Fibroblast of skin of left biceps (primary cell): ENCODE measurements around the gene C1QTNF1.
"Not testable (repeated sequence)": the region's sequence is repeated elsewhere in the genome, so short reads cannot be mapped to it uniquely, and the experiment has no call there.

ENCODE experiments used
- DNase-seq, 2 experiments: peaks; one replicate each; pipeline ENCODE4 v3.0.0-alpha.2; 2013; ENCODE audit warnings: low read depth in 2 of 2

C1QTNF1 gene

GRCh38 chr17:79053251-79053925, 29.4 kb downstream of the C1QTNF1 start:
- no peak for DNase-seq

GRCh38 chr17:79054200-79054960, 30.4 kb downstream of the C1QTNF1 start:
- DNase-seq = no peak

DNA sequence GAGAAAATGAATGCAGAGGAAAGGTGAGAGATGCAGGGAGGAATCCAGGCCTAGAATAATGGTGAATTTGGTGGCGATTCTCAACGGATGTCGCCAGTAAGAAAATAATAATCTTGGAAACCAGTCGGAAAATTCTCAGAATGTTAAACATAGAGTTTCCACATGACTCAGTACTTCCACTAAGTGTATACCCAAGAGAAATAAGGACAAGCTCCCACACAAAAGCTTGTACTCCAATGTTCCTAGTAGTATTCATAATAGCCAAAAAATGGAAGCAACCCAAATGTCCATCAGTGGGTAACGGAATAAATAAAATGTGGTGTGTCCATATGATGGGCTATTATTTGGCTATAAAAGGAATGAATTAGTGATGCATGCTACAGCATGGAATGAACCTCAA, 31.2 kb downstream of the C1QTNF1 start:
- no peak for DNase-seq

- DNase-seq = no peak
Observed at GRCh38 chr17:79057737-79058385, 33.9 kb downstream of the C1QTNF1 start.

- no peak for DNase-seq
Observed at GRCh38 chr17:79062691-79063090, 38.7 kb downstream of the C1QTNF1 start.

DNA sequence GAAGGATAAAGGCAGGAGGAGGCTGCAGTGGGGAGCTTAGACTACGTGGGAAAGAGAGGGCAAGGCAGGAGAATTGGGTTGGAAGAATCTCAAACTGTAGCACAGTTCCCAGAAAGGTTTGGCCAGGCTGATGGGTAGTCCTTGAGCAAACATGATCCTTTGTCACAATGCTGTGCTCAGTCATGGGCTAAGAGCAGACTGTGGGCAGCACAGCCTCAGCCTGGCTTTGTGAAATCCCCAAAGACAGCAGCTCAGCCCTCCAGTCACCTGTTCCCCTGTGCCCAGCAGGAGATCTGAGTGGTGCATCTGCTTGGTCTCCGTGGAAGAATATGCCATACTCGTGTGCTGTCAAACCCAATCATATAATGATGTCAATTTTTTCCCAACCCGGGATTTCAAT, 40.1 kb downstream of the C1QTNF1 start:
- no peak for DNase-seq

DNA sequence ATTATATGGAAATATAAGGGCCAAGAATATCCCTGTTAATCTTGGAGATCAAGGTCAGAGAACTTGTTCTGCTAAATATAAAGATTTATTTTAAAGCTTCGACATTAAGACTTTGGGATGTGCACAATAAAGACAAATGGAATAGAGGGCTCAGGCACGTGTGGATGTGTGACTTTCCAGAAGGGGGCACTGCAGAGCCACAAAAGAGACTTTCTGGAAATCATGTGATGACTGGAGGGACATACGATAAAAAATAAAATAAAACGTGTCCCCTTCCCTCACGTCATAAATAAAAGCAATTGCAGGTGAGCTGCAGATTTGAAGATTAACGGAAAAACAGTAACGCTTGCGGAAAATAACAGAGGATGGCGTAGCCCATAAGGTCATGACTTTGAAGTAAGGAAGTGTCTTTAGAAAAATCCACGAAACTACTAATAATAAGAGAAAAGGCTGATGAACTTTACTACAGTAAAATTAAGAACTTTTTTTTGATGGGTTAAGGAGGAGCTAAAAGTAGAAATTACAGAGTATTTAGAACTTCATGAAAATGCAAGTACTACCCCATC, 41.2 kb downstream of the C1QTNF1 start:
- no peak for DNase-seq

DNA sequence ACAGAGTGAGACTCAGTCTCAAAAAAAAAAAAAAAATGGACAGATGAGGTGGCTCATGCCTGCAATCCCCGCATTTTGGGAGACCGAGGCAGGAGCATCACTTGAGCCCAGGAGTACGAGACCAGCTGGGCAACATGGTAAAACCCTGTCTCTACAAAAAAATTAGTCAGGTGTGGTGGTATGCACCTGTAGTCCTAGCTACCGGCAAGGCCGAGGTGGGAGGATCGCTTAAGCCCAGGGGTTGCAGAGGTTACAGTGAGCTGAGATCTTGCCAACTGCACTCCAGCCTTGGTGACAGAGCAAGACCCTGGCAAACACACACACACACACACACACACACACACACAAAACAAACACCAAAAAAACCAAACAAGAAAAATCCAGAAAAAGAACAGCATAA, 43.0 kb downstream of the C1QTNF1 start:
- DNase-seq = no peak

- no peak for DNase-seq
Observed at GRCh38 chr17:79070266-79070880, 46.4 kb downstream of the C1QTNF1 start.

DNA sequence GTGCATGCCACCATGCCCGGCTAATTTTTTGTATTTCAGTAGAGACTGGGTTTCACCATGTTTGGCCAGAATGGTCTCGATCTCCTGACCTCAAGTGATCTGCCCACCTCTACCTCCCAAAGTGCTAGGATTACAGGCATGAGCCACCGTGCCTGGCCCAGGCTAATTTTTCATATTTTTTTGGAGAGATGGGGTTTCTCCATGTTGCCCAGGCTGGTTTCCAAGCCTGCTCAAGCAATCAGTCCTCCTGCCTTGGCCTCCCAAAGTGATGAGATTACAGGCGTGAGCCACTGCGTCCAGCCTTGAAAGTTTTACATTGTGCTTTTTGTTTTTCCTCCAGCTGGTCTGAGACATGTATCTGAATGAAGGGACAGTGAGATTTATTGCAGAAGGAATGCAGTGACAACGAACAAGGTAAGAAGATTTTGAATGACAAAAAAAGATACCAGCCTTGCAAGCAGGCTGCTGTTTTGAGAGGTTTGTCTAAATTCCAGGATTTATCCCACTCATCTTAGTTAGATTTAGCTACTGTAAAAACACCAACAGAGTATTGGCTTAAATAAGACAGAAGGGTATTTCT, 47.3 kb downstream of the C1QTNF1 start:
- DNase-seq = no peak

DNA sequence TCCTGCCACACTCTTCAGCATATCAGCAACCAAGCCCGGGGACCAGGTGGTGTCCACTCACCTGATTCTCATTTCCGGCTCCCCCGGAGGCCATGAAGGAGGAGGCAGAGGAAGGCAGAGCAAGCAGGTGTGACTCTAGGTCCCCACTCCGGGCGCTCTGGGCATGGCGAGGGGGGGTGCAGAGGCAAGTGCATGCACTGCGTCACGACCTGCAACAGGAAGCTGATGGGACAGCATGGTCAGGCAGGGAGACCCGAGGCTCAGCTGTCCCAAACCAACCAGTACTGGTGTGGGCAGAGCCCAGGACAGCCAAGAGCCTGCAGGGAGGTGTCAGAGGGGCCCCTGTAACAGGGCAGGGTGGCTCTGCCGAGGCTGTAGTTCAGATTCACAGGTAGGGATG, 48.6 kb downstream of the C1QTNF1 start:
- DNase-seq = no peak

DNA sequence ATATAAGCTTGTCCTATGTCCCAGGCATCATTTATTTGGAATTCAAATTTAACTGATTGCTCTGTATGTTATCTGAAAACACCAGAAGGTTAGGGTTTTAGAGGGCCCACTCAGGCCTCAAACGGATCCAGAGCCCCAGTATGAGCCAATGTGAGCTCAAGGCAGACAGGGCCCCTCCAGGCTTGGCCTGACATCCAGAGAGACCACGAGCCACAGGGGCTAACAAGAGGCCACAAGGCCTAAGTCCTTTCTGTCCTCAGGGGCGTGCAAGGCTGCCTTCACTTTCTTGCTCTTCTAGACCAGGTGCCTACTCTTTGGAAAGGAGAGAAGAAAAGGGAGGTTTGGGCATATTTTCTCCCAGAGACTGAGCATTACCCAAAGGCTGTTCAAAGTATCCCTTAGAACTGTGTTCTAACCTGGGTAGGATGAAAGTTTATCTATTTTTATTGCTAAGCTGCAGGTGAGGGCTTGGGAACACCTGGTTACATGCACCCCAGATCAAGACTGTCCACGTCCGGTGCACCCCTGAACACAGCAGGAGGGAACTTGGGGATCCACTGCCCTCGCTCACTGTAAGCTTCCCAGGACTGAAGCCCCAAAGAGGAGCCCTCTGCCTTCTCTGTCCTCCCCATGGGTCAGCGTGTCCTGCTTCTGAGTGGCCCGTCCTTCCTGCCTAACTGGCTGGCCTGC, 49.2 kb downstream of the C1QTNF1 start:
- DNase-seq = no peak

DNA sequence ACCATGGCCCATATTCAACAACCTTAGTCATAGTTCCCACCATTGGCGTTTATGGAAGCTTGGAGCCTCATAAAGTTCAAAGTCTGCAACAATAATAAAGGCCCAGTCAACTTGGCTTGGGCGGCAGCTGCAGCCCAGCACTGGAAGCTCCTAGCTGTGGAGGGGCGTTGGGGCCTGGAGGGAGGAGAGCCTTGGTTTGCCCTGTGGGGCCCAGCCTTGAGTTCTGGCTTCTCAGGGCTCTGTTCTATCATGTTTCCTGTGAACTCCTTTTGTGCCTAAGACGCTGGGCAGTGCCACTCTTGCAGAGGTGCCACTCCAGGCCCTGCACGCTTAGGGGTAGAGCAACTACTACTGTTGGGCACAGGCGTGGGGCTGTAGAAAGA, 49.7 kb downstream of the C1QTNF1 start:
- DNase-seq = no peak

GRCh38 chr17:79074121-79074648, 50.2 kb downstream of the C1QTNF1 start:
- not testable (repeated sequence) for DNase-seq

GRCh38 chr17:79074649-79075445, 50.9 kb downstream of the C1QTNF1 start, which contains the start of gene ENGASE:
Gene ENGASE (plus strand): TSS chr17:79074824. CDS start chr17:79074945, 121 bp downstream.
- peak; percentile 56 to 66 for DNase-seq

GRCh38 chr17:79075446-79075750, 51.4 kb downstream of the C1QTNF1 start:
- no peak for DNase-seq

- DNase-seq = no peak
Observed at GRCh38 chr17:79075861-79076406, 52.0 kb downstream of the C1QTNF1 start.

- DNase-seq = no peak
Observed at GRCh38 chr17:79077587-79077986, 53.6 kb downstream of the C1QTNF1 start.

DNA sequence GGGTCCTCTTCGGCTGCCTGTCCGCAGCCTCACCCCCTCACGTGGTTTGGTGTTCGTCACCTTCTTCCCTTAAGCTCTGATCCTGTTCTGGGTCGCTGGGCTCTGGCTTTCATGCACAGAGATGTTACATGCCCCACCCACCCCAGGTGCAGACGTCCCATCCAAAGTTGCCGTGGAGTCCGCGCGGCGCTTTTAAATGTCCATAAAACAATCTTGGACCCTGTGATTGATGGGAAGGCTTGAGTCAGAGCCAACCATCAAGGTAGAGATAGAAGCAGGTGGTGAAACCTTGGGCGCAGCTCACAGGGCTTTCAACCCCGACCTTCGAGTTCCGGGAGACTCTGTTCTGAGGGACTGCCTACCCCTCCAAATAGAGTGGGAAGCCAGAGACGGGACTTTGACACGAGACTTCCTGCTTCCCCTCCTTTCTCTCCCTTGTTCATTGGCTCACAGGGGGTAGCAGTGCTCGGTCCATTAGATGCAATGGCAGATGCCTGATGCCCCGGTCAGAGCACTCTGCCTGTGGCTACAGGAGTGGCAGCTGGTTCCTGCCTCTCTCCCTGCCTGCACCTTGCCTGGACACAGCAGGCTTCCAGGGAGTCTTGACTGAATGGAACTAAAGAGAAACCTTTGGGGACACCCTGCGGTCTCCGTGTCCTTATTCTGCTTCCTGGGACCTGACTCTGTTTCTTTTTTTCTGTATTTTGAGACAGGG, 54.7 kb downstream of the C1QTNF1 start:
- DNase-seq = no peak
